DMS153 (cell line): ENCODE results near the gene USP32.
"Not testable (repeated sequence)": the region's sequence is repeated elsewhere in the genome, so short reads cannot be mapped to it uniquely, and the experiment has no call there.

Experiments used
- DNase-seq: peaks from one replicate; lab custom pipeline; 2025; lab: John Stamatoyannopoulos, UW

USP32 gene

DNA sequence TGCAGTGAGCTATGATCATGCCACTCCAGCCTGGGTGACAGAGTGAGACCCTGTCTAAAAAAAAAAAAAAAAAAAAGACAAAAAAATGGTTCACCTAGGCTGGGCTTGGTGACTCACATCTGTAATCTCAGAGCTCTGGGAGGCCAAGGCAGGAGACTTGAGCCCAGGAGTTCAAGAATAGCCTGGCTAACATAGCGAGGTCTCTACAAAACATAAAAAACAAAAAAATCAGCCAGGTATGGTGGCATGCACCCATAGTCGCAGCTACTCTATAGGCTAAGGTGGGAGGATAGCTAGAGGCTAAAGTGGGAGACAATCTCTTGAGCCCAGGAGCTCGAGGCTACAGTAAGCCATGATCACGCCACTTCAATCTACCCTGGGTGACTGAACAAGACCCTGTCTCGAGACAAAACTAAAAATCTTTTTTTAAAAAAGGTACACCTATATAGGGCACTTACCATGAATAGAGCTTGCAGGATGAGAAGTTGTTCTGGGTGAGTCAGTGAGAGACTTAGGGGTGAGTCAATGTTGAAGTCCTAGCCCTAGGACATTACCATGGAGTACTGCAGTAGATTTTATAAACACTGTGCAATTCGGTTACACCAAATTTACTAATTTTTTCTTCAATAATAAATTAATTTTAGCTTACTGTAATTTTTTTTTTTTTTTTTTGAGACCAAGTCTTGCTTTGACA is 19.0 kb downstream of the USP32 start:
- no peak for DNase-seq

DNA sequence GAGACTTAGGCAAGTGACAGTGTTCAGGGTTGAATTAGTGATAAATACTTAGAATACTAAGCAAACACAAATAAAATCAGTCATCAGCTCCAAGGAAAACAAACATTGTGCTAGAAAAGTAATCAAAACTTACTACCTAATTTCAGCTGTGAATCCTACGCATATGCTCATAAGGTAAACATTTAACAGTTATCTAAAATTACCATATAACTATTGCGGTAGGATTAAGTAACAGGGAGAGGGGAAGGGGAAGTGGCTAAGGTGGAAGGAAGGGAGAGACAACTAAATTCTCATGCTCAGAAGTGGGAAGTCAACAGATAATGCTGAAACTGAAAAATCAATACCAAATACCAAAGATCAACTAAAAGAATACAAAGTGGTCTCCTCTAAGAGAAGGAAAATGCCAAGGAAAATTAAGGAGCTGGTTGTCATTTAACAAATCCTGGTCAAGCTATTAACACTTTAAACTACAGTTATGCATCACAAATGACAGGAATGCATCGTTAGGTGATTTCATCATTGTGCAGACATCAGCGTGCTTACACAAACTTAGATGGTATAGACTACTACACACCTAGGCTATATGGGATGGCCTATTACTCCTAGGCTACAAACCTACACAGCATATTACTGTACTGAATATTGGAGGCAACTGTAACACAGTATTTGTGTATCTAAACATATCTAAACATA is 20.0 kb downstream of the USP32 start:
- DNase-seq: no peak

DNA sequence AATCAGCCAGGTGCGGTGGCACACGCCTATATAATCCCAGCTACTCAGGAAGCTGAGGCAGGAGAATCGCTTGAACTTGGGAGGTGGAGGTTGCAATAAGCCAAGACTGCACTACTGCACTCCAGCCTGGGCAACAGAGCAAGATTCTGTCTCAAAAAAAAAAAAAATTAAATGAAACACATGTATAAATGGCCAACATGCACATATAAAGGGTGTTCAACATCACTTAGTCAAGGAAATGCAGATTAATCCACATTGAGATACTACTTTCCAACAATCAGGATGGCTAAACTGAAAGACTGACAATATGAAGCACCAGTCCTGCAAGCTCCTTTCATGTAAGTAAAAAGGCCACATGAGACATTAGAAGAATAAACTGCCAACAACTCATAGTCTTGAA is 20.5 kb downstream of the USP32 start:
- DNase-seq: no peak

DNA sequence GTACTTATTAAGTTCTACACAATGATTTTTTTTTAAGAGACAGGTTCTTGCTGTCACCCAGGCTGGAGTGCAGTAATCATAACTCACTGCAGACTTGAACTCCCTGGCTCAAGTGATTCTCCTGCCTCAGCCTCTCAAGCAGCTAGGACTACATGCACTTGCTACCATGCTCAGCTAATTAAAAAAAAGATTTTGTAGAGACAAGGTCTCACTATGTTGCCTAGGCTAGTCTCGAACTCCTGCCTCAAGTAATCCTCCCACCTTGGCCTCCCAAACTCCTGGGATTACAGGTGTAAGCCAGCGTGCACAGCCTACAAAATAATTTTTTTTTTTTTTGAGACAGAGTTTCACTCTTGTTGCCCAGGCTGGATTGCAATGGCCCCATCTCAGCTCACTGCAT is 22.2 kb downstream of the USP32 start:
- no peak for DNase-seq

DNA sequence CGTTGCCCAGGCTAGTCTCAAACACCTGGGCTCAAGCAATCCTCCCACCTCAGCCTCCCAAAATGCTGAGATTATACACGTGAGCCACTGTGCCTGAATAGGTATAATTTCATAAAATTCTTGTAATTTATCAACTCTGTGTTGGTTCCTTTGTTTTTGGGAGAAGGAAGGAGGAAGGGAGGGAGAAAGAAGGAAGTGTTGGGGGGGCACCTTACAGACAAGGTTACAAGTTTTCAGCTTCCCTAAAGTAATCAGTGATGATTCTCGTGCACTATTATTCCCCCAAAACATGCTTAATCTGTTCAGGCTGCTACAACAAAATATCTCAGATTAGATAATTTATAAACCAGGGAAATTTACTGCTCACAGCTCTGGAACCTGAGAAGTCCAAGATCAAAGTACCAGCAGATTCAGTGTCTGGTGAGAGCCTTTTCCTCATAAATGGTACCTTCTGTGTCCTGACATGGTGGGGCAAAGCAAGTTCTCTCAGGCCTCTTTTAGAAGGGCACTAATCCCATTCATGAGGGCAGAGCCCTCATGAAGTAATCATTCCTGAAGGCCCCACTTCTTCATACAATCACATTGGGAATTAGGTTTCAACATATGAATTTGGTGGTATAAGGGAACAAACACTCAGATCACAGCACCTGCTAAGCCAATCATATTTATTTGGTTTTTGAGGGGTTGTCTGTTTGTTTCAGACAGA is 28.1 kb downstream of the USP32 start:
- DNase-seq: no peak

DNA sequence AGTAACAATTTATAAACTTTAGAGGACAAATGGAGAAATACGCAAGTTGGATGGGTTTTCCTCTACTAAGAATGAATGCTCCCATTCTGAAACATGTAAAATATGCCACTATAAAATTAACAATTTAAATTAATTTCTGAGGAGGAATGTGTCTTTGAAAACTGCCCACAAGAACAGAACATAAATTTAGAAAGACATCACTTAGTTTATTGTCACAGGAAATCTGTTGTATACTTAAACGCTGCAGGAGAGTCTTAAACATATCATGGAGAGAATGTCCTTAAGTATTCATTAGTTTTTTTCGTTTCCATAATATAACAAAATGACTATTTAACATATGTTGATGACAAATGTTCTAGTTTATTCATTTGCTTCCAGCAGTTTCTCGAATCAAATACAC is 29.6 kb downstream of the USP32 start:
- no peak for DNase-seq

DNA sequence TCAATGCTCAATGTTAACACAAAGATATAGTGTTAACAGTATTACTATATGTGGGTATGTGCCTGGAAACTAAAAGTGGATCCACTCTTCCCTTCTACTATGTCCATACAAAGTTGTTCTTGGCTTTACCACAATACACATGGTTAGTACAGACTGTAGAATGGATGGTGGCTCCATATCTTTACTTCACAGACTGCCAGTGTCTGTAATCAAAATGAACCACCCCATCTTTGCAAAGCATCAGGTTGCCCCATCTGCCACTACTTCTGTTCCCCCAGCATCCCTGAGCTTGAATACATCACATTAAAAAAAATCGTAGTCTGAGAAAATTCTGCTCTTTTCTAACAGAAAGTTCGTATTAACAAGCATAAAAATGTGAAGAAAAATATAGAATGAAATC is 30.0 kb downstream of the USP32 start:
- no peak for DNase-seq

DNA sequence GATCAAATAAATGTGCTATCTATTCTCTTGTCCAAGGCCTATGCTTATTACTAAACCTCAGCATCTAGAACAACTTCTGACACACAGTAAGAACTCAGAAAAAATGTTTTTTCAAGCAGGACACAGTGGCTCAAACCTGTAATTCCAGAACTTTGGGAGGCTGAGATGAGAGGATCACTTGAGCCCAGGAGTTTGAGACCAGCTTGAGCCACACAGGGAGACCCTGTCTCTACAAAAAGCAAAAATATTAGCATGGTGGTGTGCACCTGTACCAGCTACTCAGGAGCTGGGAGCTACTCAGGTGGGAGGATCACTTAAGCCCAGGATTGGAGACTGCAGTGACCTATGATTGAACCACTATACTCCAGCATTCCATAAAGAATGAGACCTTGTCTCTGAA is 32.5 kb downstream of the USP32 start:
- DNase-seq: no peak

DNA sequence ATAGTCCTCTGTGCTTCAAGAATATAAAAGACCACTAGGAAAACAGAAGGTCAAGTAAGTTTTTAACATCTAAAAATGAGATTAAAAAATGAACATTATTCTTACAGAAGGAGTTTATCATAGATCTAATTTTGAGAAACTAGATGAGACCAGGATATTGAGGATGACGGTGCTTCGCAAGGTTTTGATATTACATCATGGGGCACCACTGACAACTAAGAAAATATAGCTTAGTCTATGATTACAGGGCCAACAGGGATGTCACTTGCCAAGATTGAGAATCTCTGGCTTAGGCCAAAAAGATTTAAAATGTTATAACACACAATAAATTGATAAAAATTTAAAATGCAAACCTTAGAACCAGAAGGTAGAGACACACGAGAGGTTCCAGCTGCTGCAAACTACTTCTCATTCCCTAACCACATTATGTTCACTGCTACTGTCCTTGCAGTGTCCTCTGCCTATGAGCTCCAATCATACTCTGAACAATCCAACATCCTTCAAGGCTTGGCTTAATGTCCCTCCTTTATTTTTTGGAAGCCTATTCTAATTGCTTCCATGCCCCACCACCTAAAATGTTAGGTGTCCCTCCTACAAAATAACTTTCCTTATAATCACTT is 33.2 kb downstream of the USP32 start:
- DNase-seq: no peak

DNA sequence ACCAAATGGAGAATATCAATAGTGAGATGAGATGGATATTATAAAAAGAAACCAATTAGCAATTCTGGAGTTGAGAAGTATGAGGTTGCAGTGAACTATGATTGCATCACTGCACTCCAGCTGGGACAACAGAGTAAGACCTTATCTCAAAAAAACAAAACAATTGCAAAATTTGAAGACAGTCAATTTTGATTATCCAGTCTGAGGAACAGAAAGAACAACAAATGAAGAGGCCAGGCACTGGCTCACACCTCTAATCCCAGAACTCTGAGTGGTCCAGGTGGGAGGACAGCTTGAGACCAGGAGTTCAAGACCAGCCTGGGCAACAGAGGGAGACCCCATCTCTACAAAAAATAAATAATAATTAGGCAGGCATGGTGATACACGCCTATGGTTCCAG is 35.0 kb downstream of the USP32 start:
- no peak for DNase-seq

DNA sequence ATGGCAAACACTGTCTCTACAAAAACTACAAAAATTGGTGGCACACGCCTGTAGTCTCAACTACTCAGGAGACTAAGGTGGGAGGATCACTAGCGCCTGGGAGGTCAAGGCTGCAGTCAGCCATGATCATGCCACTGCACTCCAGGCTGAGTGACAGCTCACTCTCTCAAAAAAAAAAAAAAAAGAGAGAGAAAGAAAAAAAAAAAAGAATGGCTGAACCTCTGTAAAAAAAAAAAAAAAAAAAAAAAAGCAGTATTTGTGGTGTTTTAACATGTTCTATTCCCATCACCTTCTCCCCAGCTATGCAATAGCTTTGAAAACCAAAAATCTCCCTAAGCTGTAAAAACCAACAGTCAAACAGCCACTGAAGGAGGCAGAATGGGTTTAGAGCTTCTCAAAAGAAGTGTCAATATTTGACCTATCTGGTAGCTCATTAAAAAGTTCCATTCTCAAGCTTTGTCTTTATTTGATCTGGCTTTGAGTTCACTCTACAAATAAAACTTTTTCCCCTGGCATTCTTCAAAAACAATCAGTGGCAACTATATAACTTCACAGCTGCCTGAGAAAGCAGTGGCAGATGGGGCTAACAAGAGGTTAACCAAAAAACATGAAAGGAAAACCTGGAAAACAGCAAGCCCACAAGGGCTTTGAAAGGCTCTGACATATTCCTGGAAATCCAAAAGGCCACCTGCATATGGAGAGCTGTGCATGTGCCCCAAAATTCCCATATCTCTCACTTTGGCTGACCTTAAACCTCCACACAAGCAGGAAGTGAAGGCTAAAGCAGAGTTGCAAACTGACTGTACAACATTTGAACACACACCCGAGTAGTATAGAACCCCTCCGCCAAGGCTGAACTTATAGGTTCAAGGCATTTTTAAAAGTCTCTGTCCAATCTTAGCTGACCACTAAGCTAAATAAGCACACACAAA is 36.0 kb downstream of the USP32 start:
- DNase-seq: no peak

DNA sequence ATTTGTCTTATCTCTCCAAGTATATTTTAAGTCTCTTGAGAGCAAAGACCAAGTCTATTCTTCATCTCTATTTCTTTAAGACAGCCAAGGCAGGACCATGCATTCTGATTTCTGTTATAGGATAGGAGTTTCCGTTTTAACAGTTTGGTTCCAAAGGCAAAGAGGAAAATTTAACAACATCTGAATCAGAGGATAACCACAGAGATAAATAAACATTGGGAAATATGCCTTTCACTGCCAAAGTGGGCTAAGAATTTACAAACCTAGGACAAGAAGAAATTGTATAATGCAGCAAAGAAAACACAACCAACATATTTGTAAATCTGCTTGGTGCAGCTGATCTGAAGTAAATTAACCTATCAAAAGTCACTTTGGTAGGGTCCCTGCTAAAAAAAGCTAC is 37.7 kb downstream of the USP32 start:
- no peak for DNase-seq

DNA sequence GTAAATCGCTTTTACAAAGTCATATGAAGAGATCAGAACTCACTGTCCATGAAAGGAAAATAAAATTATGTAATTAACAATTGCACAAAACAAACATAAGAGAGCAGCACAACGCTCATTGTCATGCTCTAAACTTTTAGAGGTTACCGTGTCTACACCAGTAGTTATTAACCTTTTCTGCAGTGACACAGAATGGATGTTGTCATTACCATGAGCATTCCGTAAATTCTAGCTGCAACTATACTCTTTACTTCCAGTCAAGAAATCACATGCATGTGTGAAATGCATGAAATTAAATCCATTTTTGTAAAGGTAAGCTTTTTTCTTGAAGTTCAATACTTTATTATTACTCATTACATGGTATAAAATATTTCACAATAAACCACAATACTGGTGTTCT is 38.2 kb downstream of the USP32 start:
- DNase-seq: no peak

DNA sequence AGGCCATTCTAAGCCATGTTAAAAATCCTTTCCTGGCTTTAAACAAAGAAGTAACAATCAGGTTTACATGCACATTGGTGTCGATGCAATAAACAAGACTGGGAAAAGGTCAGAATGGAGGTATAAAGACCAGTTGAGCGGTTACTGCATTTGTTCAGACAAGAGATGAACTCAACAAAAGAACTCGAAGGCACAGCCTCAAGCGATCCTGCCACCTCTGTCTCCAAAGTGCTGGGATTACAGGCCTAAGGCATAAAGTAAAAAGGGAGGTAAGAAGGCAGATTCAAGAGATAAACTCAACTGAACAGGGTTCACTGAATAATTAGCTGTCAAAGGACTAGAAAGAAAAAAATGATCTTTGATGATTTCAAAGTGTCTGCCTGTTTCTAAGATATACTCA is 39.4 kb downstream of the USP32 start:
- no peak for DNase-seq

DNA sequence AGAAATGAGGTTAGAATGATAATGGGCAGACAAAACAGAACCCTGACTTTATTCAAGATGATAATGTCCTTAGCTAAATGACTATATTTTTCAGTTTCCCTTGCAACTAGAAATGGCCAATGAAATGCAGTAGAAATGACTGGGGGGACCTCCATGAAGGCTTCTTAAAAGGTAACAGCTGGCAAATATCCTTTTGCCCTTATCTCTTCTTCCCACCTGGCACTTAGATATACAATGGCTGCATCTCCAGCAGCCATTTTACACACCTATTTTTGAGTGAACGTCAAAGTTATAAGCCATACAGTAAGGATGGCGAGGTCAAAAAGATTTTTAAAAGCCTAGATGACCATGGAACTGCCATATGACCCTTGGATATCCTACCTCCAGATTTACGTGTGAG is 39.9 kb downstream of the USP32 start:
- no peak for DNase-seq

DNA sequence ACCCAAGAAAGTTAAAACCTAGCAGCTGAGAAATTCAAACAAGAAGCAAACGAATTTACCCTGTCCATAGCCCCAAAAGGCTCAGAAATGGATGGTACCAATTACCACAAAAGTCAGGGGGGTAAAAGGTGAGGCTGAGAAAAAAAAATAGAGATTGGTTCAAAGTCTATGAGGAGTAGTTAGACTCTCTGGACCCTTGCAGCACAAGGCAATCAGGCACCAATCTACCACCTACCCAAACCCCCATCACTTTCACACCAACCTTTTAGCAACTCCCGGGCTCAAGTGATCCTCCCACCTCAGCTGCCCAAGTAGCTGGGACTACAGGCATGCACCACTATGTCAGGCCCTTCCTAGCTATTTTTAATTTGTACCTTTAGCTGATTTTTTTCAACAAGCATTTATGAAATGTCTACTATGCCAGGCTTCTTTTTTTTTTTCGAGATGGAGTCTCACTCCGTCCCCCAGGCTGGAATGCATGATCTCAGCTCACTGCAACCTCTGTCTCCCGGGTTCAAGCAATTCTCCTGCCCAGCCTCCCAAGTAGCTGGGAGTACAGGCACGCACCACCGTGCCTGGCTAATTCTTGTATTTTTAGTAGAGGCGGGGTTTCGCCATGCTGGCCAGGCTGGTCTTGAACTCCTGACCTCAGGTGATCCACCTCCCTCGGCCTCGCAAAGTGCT is 40.8 kb downstream of the USP32 start:
- DNase-seq: no peak

DNA sequence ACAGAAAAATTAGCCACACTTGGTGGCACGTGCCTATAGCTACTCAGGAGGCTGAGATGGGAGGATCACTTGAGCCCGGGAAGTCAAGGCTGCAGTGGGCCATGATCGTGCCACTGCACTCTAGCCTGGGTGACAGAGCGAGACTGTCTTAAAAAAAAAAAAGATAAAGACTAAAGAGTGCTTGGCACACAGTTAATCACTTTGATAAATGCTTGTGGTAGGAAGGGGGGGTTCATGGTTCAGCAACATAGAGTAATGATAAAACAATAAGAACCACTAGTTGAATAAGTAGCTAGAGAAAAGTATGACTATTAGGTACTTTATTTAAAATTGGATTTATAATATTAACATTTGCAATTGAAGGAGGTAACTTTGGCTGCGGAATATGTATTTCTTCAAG is 43.3 kb downstream of the USP32 start:
- no peak for DNase-seq

DNA sequence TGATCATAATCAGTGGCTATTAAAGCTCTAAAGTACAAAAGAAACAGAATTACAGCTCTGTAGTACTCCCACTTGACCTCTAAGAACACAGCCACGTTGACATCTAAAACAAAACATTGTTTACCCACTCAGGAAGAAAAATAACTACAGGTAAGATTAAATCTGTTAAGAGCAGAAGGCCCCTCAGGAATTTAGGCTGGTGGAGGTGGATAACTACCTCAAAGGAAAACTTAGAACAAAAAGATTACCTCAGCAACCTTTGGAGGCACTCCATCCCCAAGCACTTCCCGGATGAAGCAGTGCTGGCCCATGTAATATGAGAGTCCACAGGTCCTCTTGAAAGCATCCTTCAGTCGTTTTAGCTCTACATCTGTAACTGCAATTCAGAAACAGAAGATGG is 46.7 kb downstream of the USP32 start:
- DNase-seq: no peak

DNA sequence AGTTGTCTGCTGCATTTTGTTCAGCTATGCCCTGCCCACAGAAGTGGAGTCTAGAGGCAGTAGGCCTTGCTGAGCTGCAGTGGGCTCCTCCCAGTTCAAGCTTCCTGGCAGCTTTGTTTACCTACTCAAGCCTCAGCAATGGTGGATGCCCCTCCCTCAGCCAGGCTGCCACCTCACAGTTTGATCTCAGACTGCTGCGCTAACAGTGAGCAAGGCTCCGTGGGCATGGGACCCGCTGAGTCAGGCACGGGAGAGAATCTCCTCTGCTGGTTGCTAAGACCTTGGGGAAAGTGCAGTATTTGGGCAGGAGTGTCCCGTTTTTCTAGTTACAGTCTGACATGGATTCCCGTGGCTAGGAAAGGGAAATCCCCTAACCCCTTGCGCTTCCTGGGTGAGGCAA is 49.4 kb downstream of the USP32 start:
- not testable (repeated sequence) for DNase-seq

DNA sequence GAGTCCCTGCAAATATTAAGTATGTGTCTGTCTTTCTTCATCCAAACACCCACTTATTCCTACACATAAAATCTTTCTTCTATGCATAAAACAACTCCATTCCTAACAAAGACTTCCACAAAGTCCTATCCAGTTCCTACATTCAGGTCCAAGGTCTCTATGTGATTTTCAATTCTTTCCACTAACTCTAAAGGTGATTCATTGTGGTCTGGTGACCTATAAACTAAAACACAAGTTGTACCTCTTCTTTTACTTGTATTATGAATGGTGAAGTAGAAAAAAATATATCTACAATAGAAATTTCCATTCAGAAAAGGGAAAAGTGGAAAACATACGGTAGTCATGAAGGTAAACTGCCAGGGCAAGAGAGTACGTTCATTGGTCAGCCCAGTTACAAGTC is 56.6 kb downstream of the USP32 start:
- DNase-seq: no peak

DNA sequence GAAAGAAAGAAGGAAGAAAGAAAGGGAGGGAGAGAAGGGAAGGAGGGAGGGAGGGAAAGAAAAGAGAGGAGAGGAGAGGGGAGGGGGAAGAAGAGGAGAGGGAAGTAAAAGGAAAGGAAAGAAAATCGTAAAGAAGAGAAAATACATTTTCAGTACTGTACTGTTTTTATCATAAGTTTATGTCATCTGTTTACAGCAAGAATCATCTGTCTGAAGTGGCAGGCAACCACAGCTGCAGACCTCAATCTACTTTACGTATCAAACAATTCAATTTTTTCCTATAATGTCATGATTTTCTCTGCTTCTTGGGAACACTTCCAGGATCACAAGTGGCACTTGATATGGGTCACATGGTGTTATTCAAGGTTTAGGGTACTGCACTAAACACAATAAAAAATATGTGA is 58.3 kb downstream of the USP32 start:
- no peak for DNase-seq
